NCI-H345 treated with DMSO at 0.1 percent for 48 hours (cell line): ENCODE data around the gene MYO3A.
"Not testable (repeated sequence)": the region's sequence is repeated elsewhere in the genome, so short reads cannot be mapped to it uniquely, and the experiment has no call there.

ENCODE experiments used
- DNase-seq: peaks from one replicate; lab custom pipeline; 2025; ENCODE audit not compliant: unreplicated experiment; lab: John Stamatoyannopoulos, UW

Gene MYO3A

DNA sequence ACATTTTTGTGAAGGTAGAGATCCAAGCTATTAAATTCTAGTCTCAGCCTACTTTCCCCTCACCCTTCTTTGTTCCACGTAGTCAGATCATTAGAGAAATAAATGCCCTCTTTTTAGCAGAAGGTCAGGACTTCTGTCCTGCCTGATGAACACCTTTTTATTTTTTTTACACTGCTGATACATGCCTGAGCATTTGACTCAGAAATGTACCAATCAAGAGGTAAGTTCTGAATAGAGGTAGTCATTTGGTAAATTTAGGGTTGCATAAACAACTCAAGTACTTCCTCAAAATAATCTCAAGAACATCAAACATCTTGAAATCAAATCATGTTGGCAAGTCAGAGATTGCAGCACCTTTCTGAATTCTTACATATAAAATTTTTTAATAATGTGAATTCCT lies 133.7 kb downstream of the MYO3A start:
- DNase-seq, result no peak

DNA sequence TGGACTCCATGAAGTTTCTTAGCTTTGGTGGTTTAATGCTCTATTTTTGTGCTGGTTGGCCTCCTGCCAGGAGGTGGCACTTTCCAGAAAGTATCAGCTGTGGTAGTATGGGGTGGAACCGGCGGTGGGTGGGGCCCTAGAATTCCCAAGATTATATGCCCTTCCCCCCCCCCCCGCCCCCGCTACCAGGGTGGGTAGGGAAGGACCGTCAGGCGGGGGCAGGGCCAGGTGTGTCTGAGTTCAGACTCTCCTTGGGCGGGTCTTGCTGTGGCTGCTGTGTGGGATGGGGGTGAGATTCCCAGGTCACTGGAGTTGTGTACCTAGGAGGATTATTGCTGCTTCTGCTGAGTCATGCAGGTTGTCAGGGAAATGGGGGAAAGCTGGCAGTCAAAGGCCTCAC lies 146.9 kb downstream of the MYO3A start:
- not testable (repeated sequence) for DNase-seq

- no peak for DNase-seq
Measured at GRCh38 chr10:26081459-26081858, 147.4 kb downstream of the MYO3A start.

GRCh38 chr10:26085549-26085948 lies 151.5 kb downstream of the MYO3A start:
- no peak for DNase-seq

- no peak for DNase-seq
Measured at GRCh38 chr10:26087666-26088065, 153.6 kb downstream of the MYO3A start.

DNA sequence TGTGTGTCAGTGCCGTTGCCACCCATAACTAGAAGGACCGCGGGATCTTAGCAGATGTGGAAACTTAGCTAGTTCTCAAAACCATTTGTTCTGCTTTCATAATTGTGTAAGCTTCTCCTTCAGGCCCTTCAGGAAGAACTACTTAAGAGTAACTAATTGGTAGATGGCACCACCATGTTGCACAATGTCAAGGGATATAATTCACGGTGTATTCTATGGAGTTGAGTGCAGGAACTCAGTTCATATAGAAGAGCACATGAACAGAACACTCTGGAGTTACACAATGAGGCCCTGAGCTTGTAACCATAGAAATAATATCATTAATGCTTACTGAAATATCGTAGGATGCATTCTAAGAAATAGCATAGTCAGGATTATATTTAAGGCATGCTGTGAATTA lies 156.0 kb downstream of the MYO3A start:
- no peak for DNase-seq

DNA sequence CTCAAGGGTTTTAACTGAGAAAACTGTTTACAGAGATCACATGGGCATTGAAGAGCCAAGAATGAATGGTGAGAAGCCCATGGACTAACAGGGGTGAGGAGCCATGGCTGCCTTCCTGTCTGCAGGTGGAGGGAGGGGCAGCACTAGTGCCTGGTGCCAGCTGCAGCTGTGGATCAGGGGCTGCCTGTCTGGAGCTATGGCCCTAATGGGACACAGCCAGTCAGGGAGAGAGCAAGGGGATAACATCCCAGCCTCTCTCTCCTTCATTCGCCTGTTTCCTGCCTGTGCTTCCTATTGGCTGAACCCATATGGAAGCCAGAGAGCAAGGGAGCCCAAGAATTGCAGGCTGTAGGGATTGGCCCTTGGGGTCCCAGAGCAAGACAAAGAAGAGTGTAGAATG lies 156.7 kb downstream of the MYO3A start:
- no peak for DNase-seq

GRCh38 chr10:26093229-26093628 lies 159.2 kb downstream of the MYO3A start:
- DNase-seq, result no peak

DNA sequence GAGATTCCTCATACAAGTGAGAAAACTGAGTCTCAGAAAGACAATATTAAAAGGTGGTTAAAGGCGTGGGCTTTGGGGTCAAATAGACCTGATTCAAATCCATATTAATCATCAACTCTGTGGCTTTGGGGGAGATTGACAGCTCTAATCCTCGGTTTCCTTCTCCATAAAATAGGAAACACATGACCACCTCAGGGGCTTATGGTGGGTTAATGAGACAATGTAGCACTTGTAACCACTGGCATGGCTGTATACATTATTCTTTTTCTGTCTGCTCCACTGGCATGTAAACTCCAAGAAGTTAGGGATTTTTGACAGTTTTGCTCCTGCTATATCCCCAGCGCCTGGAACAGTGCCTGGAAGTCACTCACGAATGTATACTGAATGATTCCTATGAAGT lies 161.8 kb downstream of the MYO3A start:
- DNase-seq, result no peak

GRCh38 chr10:26097549-26097948 lies 163.5 kb downstream of the MYO3A start:
- DNase-seq, result not testable (repeated sequence)

- no peak for DNase-seq
Measured at GRCh38 chr10:26112532-26112931, 178.5 kb downstream of the MYO3A start.

DNA sequence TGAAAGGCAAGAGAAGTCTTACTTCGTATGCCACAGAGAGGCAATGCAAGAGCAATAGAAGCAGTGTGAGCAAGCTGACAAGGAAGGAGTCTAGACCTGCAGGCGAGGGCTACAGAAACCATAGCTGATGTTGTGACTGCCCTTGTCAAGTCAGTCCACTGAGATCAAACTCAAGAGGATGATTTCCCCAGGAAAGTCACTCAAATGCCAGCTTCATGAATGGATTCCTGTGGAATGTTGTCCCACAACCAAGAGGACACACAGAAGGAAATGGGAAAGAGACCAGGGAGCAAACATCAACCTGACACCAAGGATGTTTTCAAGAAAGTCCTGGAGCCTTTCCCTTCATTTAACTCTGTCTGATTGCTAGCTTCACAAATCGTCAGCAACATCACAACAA lies 204.6 kb downstream of the MYO3A start:
- DNase-seq, result no peak

DNA sequence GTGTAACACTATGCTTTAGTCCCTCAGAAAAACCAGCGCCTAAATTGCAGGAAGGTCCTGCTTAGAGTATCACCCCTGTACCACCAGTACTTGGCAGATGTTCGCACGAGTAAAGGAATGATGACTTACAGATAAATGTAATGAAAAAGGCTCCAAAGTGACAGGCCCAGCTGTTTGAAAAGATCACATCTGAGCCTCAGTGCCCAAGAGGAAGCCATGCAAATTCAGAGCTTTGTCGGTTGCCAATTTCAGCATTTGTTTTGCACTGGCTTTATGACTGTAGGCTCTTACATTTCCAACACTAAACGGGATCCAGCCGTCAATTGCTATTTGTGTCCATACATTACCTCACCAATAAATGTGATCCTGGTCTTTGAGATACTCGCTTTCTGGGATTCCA lies 222.0 kb downstream of the MYO3A start:
- no peak for DNase-seq

- no peak for DNase-seq
Measured at GRCh38 chr10:26157734-26158133, 223.7 kb downstream of the MYO3A start.

- no peak for DNase-seq
Measured at GRCh38 chr10:26169466-26169865, 235.4 kb downstream of the MYO3A start.

DNA sequence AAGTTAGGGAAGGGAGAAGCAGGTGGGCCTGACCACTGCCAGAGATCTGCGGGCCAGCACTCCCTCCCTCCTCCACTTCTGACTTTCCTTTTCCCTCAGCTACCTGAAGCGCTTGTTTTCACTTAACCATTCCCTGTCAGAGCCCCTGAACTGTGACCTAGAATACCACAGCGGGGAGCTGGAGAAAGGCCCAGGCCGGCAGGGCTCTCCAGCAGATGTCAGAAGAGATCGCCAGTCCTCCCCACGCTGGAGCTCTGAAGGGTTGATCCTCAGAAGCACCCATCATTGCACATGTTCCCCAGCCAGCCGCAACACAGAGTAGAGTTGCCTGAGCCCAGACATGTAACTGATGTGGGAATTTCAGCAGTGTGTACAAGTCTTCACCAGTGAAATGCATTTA lies 238.1 kb downstream of the MYO3A start:
- no peak for DNase-seq

GRCh38 chr10:26173837-26174236 lies 239.8 kb downstream of the MYO3A start:
- DNase-seq, result no peak

- DNase-seq, result no peak
Measured at GRCh38 chr10:26177341-26177740, 243.3 kb downstream of the MYO3A start.

DNA sequence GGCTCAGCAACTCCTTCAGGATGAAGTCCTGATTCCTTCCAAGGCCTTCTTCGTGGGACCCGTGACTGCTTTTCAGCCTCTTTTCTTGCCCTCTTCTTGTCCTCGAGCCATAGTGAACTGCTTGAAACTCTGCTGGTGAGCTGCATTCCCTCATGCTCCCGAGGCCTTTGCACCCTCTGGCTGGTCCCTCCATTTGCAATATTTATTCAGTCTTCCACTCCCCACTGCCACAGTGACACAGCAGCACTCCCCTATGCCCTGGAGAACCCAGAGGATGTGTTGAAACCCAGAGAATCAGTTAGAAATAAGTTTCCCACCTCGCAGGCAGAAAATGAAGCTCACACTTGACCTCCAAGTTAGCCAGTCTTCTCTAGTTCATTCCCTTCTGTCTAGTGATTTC lies 260.2 kb downstream of the MYO3A start:
- no peak for DNase-seq

DNA sequence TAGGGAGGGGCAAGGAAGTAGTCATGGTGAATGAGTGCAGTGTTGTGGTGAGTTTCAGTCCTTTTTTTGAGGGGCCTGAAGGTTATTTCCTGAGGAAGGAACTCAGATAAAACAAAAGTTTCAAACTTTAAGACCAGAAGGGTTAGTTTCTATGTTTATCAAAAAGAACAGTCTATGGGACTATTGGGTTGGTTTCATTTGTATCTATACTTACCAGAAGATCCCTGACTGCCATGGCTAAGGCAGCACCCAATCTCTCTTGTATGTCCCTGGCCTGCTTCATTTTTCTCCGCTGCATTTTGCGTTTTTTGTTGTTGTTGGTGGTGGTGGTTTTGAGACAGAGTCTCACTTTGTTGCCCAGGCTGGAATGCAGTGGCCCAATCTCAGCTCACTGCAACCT lies 263.2 kb downstream of the MYO3A start:
- DNase-seq, result no peak

DNA sequence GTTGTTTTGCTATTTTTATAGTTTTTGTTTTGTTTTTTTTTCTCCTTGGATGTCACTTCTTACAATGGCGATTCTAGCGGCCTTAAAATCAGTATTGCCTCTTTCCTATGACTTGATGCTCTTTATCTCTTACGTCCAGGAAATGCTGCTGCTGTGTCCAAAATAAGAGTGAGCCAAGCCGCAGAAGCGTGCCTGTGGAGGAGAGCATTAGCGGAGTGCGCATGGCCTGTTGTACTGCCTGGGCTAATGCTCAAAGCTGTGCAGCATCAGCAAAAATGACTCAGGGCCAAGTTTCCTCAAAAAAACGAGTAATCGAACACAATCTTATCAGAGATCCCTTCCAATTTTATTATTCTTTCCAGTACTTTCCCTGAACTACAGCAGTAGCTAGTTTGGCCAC lies 264.1 kb downstream of the MYO3A start:
- DNase-seq, result no peak

GRCh38 chr10:26199841-26200240 lies 265.8 kb downstream of the MYO3A start:
- no peak for DNase-seq

DNA sequence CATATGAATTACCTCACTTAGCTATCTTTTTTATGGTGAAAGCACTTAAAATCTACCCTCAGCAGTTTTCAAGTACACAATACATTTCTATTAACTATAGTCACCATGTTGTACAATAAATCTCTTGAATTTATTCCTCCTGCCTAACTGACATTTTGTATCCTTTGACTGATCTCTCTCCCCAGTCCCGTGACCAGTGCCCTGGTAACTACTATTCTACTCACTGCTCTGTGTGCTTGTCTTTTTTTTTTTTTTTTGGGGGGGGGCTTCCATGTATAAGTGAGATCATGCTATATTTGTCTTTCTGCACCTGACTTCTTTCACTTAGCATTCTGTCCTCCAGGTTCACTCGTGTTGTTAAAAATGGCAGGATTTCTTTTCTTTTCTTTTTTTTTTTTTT lies 271.2 kb downstream of the MYO3A start:
- no peak for DNase-seq
